ENCODE data around the gene WDR77.

GRCh38 chr1:111420377-111420776 is 28.7 kb downstream of the WDR77 start:
- TF ChIP-seq CTCF (IDR thresholded peaks at IDR 0.05) (no peak), POLR2A (IDR thresholded peaks at IDR 0.05) (no peak)
